Fibroblast of pulmonary artery (primary cell): ENCODE results near the gene OTOF.
A peak's percentile ranks its signal among the peaks of the same experiment; 100 is the strongest.

Experiments used
- DNase-seq: peaks from one replicate; pipeline ENCODE4 v3.0.0-alpha.2; 2010; ENCODE audit warnings: low read depth
- H3K4me3 ChIP-seq: replicated peaks from 2 replicates; pipeline ENCODE4 v1.5.1; 2011; ENCODE audit warnings: low read depth, mild to moderate bottlenecking, control low read depth, low read length, moderate library complexity
- TF ChIP-seq, protein P1 (sequence below): IDR thresholded peaks from 2 replicates; pipeline ENCODE4 v1.5.1; 2011; ENCODE audit warnings: mild to moderate bottlenecking, control low read depth, low read length, inconsistent platforms; ENCODE audit errors: missing control alignments

The OTOF gene

DNA sequence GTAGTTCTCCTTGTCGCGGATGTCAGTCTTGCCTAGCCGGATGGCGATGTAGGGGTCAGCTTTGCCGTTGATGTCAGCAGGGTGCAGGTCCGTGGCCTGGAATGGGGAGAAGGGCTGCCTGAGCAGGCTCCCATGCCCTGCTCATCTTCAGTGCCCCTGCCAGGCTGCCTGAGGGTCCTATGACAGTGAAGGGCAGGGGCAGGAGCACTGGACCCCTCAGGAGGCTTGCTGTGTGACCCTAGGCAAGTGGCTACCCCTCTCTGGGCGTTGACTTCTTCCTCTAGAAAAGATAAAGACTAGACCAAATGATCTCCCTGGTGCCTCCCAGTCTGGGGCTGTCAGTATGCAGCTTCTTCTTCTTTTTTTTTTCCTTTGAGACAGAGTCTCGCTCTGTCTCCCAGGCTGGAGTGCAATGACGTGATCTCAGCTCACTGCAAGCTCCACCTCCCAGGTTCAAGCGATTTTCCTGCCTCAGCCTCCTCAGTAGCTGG is 11.9 kb downstream of the OTOF start:
- DNase-seq, result no peak
- TF ChIP-seq, protein P1, sequence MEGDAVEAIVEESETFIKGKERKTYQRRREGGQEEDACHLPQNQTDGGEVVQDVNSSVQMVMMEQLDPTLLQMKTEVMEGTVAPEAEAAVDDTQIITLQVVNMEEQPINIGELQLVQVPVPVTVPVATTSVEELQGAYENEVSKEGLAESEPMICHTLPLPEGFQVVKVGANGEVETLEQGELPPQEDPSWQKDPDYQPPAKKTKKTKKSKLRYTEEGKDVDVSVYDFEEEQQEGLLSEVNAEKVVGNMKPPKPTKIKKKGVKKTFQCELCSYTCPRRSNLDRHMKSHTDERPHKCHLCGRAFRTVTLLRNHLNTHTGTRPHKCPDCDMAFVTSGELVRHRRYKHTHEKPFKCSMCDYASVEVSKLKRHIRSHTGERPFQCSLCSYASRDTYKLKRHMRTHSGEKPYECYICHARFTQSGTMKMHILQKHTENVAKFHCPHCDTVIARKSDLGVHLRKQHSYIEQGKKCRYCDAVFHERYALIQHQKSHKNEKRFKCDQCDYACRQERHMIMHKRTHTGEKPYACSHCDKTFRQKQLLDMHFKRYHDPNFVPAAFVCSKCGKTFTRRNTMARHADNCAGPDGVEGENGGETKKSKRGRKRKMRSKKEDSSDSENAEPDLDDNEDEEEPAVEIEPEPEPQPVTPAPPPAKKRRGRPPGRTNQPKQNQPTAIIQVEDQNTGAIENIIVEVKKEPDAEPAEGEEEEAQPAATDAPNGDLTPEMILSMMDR, result no peak
- no peak overlapping the region for H3K4me3 ChIP-seq

DNA sequence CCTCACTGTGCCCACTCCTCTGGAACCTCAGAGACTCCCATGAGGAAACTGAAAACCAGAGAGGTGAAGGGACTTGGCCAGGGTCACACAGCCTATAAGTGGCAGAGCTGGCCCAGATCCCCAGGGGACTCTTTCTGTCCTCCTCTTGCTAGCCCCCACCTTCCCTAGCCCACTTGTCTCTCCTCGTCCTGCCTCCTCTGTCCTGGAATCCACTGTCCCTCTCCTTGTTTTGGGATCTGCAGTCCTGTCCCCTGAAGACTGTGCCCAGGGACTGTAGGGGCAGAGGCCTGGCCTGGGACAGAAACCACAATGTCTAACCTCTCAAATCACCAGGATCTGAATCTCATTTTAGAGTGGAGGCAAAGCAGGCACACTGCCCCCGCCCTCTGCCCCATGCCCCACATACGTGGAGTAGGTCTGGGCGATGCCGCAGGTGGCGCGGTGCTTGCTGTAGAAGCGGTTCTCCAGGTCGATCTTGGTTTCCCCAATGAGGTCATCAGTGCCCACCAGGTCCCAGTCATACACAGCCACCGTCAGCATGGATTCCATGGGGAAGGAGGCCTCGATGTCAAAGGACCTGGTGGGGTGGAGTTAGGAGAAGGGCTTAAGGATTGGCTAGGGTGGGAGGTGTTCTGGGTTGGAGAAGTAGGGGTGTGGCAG is 12.5 kb downstream of the OTOF start:
- no peak overlapping the region for H3K4me3 ChIP-seq
- TF ChIP-seq, protein P1, result no peak

DNA sequence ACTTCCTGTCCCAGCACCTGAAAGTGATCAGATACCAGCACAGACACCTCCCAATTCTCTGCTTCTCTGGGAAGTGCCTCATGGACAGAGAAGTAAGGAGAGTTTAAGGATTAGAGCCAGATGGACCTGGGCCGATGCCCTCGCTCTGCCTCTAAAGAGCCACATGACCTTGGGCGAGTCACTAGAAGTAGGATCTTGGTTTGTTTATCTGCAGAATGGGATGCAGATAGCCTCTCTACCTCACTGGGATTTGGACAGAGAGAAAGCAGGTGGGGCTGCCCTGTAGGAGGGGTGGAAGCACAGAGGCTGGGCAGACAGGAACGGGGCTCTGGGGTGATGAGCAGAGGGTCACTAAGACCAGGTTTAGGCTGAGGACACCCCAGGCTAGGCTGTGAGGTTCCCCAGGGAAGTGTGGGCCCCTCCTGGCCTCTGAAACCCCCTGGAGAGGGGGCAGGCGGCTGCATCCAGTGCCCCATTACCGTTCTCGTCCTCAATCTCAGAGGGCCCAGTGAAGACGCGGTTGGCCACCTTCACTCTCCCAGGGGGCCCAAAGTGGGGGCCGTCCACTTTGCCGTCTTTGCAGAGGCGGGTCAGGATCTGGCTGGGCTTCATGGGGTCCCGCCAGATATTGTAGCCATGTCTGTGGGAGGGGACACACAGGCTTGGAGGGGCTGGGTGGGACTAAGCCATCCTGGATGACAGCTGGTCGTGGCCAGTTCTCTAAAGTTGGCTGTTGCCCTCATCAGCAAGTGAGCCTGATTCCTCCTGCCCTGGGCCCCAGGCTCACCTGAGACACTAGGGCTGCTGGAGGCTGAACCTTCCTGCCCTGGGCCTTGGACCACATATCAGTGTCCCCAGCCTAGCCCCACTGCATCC is 13.3 kb downstream of the OTOF start:
- DNase-seq, result no peak

More for the DNA sequence above, 12.5 kb downstream of the OTOF start:
- DNase-seq, result no peak

DNA sequence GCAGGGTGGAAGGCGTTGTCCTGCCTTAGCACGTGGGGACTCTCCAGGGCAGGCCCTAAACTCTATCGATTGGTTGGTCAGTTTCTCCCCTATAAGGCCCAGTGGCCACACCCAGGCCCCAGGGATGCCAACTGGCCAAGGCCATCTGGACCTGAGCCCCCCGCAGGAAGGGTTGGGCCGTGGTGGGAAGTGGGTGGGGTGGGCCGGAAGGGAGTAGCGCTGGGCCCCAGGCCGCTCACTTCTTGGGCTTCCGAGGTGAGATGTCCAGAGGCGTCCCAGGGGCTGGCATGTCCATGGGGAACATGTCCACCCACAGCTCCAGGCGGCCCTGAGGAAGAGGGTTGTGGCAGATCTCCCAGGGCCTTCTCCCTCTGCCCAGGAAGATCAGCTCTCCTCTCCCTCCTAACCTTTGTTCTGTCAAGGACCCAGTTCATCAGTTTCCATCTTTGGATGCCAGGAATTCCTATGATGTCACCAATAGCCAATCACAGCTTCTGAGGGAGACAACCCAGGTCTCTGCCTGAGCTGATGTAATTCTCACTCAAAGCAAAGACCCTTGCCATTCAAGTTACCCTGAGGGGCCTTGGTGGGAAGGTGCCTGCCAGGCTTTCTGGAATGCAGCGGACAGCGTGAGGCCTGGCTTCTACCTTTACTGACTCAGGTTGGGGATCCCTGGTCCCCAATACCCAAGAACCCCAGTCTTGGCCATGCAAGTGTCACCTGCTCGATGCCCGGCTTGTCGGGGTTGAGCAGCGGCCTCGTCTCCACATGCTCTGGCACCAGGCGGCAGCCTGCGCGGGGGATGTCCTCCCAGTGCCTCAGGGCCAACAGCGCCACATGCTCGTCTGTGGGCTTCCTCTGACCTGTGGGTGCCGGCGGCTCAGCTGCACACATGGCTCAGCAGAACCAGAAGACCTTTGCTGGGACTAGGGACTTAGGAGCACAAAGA is 14.4 kb downstream of the OTOF start:
- TF ChIP-seq, protein P1, result no peak

More for the DNA sequence above, 13.3 kb downstream of the OTOF start:
- no peak overlapping the region for H3K4me3 ChIP-seq
- TF ChIP-seq, protein P1, result no peak

GRCh38 chr2:26462511-26463243 is 15.2 kb downstream of the OTOF start:
- DNase-seq, result peak; percentile 56
- H3K4me3 ChIP-seq, result no peak overlapping the region
- TF ChIP-seq, protein P1, result peak; percentile 61

More for the DNA sequence above, 14.4 kb downstream of the OTOF start:
- H3K4me3 ChIP-seq, result no peak overlapping the region
- no peak for DNase-seq

DNA sequence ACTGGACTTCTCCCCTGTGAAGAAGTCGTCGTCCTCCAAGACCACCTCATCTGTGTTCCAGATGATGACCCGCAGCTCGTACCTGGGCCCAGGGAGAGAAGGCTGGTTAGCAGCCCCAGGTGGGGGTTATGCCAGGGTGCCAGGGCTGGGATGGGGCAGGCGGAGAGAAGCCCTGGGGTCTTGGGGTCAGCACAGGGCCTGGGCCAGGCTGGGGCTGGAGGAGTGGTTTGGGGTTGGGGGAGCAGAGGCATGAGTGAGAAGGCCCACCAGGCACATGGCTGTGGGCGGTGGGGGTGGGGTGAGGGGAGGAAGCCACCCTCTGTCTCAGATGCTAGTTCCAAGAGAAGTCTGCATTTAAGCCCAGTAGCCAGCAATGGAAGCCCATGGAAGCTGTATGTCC is 15.8 kb downstream of the OTOF start:
- TF ChIP-seq, protein P1, result no peak
- H3K4me3 ChIP-seq, result no peak overlapping the region

More for the DNA sequence above, 15.8 kb downstream of the OTOF start:
- DNase-seq, result no peak
